22Rv1 (cell line): ENCODE measurements around the gene ZNF33B.

Experiments
- H3K27ac ChIP-seq: fragments of 450-650 bp; 2 replicates; pipeline ENCODE4 v1.5.1; 2017
- CTCF ChIP-seq: fragments of 450-650 bp; IDR thresholded peaks from 2 replicates; pipeline ENCODE4 v1.5.1; 2017; ENCODE audit warnings: mild to moderate bottlenecking
- ZFX ChIP-seq: fragments of 450-650 bp; IDR thresholded peaks from 2 replicates; pipeline ENCODE4 v1.6.1; 2017; ENCODE audit warnings: antibody characterized with exemption, borderline replicate concordance

Gene ZNF33B

GRCh38 chr10:42637648-42638054, 719 bp downstream of the ZNF33B start:
- H3K27ac ChIP-seq, result peak overlapping the region; percentile 99
- no peak for TF ChIP-seq ZFX
- TF ChIP-seq CTCF, result no peak

- peak overlapping the region; percentile 99 for H3K27ac ChIP-seq
- TF ChIP-seq ZFX (no peak), CTCF (no peak)
These were observed 1.2 kb downstream of the ZNF33B start for GRCh38 chr10:42637142-42637541.

- TF ChIP-seq ZFX (no peak), CTCF (no peak)
- no peak overlapping the region for H3K27ac ChIP-seq
These were observed 3.3 kb downstream of the ZNF33B start for GRCh38 chr10:42635098-42635497.

GRCh38 chr10:42632564-42632963, 5.8 kb downstream of the ZNF33B start:
- TF ChIP-seq CTCF (no peak), ZFX (no peak)
- no peak overlapping the region for H3K27ac ChIP-seq

GRCh38 chr10:42630537-42631134, 7.7 kb downstream of the ZNF33B start:
- H3K27ac ChIP-seq, result no peak overlapping the region
- TF ChIP-seq ZFX (no peak), CTCF (no peak)

- H3K27ac ChIP-seq, result no peak overlapping the region
- TF ChIP-seq CTCF, result no peak
- no peak for TF ChIP-seq ZFX
These were observed 14.4 kb downstream of the ZNF33B start for GRCh38 chr10:42623929-42624328.

GRCh38 chr10:42618424-42618823, 19.9 kb downstream of the ZNF33B start:
- TF ChIP-seq ZFX (no peak), CTCF (no peak)
- H3K27ac ChIP-seq, result no peak overlapping the region
